HepG2 (cell line): ENCODE results near the gene QRICH2. TPM values are rescaled to one million over a fixed set of nuclear protein-coding genes. Genes with fewer than 3 reads are reported as not detected.
A peak's percentile ranks its signal among the peaks of the same experiment; 100 is the strongest.

Experiments used
- DNMT1 ChIP-seq: sonication (generic); formaldehyde crosslinking; IDR thresholded peaks from 2 replicates; pipeline ENCODE4 v1.5.1; 2020; ENCODE audit warnings: mild to moderate bottlenecking, missing genetic modification reagents
- DR1 ChIP-seq: sonication (generic); formaldehyde crosslinking; IDR thresholded peaks from 2 replicates; pipeline ENCODE4 v1.8.0; 2021; ENCODE audit warnings: mild to moderate bottlenecking, missing genetic modification reagents, inconsistent platforms
- FOSL2 ChIP-seq: sonication (generic); formaldehyde crosslinking; IDR thresholded peaks from 2 replicates; pipeline ENCODE4 v1.4.0; 2020; ENCODE audit warnings: missing genetic modification reagents
- GATAD2A ChIP-seq: IDR thresholded peaks from 2 replicates; pipeline ENCODE4 v1.6.1; 2016
- HOXA7 ChIP-seq: sonication (generic); formaldehyde crosslinking; IDR thresholded peaks from 2 replicates; pipeline ENCODE4 v1.8.1; 2022; ENCODE audit warnings: mild to moderate bottlenecking, missing genetic modification reagents, moderate library complexity
- ISL2 ChIP-seq: sonication (generic); formaldehyde crosslinking; IDR thresholded peaks from 2 replicates; pipeline ENCODE4 v1.5.0; 2020; ENCODE audit warnings: missing genetic modification reagents
- MAFG ChIP-seq: sonication (generic); formaldehyde crosslinking; IDR thresholded peaks from 2 replicates; pipeline ENCODE4 v1.5.1; 2020; ENCODE audit warnings: mild to moderate bottlenecking, missing genetic modification reagents
- MEIS2 ChIP-seq: sonication (generic); formaldehyde crosslinking; IDR thresholded peaks from 2 replicates; pipeline ENCODE4 v1.9.0; 2021; ENCODE audit warnings: mild to moderate bottlenecking, missing genetic modification reagents
- MXD4 ChIP-seq: IDR thresholded peaks from 2 replicates; pipeline ENCODE4 v1.6.1; 2016; ENCODE audit warnings: mild to moderate bottlenecking, missing biosample characterization, missing genetic modification reagents
- RBFOX2 ChIP-seq: fragments of 200-400 bp; formaldehyde crosslinking; IDR thresholded peaks from 2 replicates; pipeline ENCODE4 v1.6.1; 2017; ENCODE audit warnings: low read depth, mild to moderate bottlenecking, low read length
- SIX1 ChIP-seq: sonication (generic); formaldehyde crosslinking; IDR thresholded peaks from 2 replicates; pipeline ENCODE4 v1.4.0; 2020; ENCODE audit warnings: missing genetic modification reagents, borderline replicate concordance
- SOX5 ChIP-seq: IDR thresholded peaks from 2 replicates; pipeline ENCODE4 v1.6.1; 2016; ENCODE audit warnings: borderline replicate concordance
- SP2 ChIP-seq: sonication (generic); formaldehyde crosslinking; IDR thresholded peaks from 2 replicates; pipeline ENCODE4 v1.5.1; 2020; ENCODE audit warnings: mild to moderate bottlenecking, missing genetic modification reagents
- SUZ12 ChIP-seq: fragments of 150-350 bp; IDR thresholded peaks from 2 replicates; pipeline ENCODE4 v1.6.1; 2014; ENCODE audit warnings: low read depth, low read length
- ZBTB7B ChIP-seq: sonication (generic); formaldehyde crosslinking; IDR thresholded peaks from 2 replicates; pipeline ENCODE4 v1.4.0; 2020; ENCODE audit warnings: missing genetic modification reagents
- ZFP36 ChIP-seq: fragments of 150-350 bp; IDR thresholded peaks from 2 replicates; pipeline ENCODE4 v1.6.1; 2018; ENCODE audit warnings: borderline replicate concordance, low read length, low read depth; ENCODE audit not compliant: partially characterized antibody
- ZNF20 ChIP-seq: sonication (generic); formaldehyde crosslinking; IDR thresholded peaks from 2 replicates; pipeline ENCODE4 v1.4.0; 2020; ENCODE audit warnings: mild to moderate bottlenecking, moderate library complexity, missing genetic modification reagents
- ZNF260 ChIP-seq: sonication (generic); formaldehyde crosslinking; IDR thresholded peaks from 2 replicates; pipeline ENCODE4 v1.4.0; 2020; ENCODE audit warnings: missing genetic modification reagents, low read depth, mild to moderate bottlenecking, borderline replicate concordance
- ZNF383 ChIP-seq: sonication (generic); formaldehyde crosslinking; IDR thresholded peaks from 2 replicates; pipeline ENCODE4 v1.4.0; 2020; ENCODE audit warnings: missing genetic modification reagents, mild to moderate bottlenecking, borderline replicate concordance
- ZNF615 ChIP-seq: sonication (generic); formaldehyde crosslinking; IDR thresholded peaks from 2 replicates; pipeline ENCODE4 v1.5.0; 2020; ENCODE audit warnings: mild to moderate bottlenecking, missing genetic modification reagents, borderline replicate concordance
- ZNF720 ChIP-seq: sonication (generic); formaldehyde crosslinking; IDR thresholded peaks from 2 replicates; pipeline ENCODE4 v1.4.0; 2020; ENCODE audit warnings: missing genetic modification reagents
- ZSCAN22 ChIP-seq: sonication (generic); formaldehyde crosslinking; IDR thresholded peaks from 2 replicates; pipeline ENCODE4 v1.4.0; 2020; ENCODE audit warnings: mild to moderate bottlenecking, missing genetic modification reagents
- ZZZ3 ChIP-seq: sonication (generic); formaldehyde crosslinking; IDR thresholded peaks from 2 replicates; pipeline ENCODE4 v1.4.0; 2020; ENCODE audit warnings: missing genetic modification reagents, mild to moderate bottlenecking, borderline replicate concordance
- polyA plus RNA-seq, 8 experiments: library from polyadenylated mRNA; depleted of rRNA in 3 of 8; stranded (reverse) in 7 of 8; unstranded in 1 of 8; fragments of >200 nt; fragmentation: Illumina TruSeq in 4 of 8; extraction: Trizol in 4 of 8; gene quantifications; 2 replicates each; pipeline versions ENCODE4 v1.2.1 to v1.2.3, GENCODE V29; 2011 to 2016; ENCODE audit warnings: low read depth in 4 of 8, missing spikeins in 1 of 8, mixed read lengths in 1 of 8; ENCODE audit not compliant: insufficient read depth in 1 of 8
- total RNA-seq, 5 experiments: library from RNA; depleted of rRNA; stranded (reverse); fragments of >200 nt; fragmentation: Illumina TruSeq; extraction: Trizol; gene quantifications; 2 replicates each; pipeline ENCODE4 v1.2.3, GENCODE V29; 2016; ENCODE audit warnings: low read depth in 1 of 5
- TF ChIP-seq, protein P1 (sequence below): IDR thresholded peaks from 2 replicates; pipeline ENCODE4 v1.4.0; 2020; ENCODE audit warnings: mild to moderate bottlenecking, missing genetic modification reagents
- TF ChIP-seq, protein P2 (sequence below): sonication (generic); formaldehyde crosslinking; IDR thresholded peaks from 2 replicates; pipeline ENCODE4 v1.8.0; 2022; ENCODE audit warnings: missing genetic modification reagents, mild to moderate bottlenecking, borderline replicate concordance
- TF ChIP-seq, protein P3 (sequence below): sonication (generic); formaldehyde crosslinking; IDR thresholded peaks from 2 replicates; pipeline ENCODE4 v1.8.1; 2022; ENCODE audit warnings: mild to moderate bottlenecking, missing genetic modification reagents

The QRICH2 gene
- total and polyA plus RNA-seq, 2 of the 13 experiments (the other 11 are each of a cell fraction or from before 2014, with no cell fraction given) = 3.7 to 5.7 TPM

DNA sequence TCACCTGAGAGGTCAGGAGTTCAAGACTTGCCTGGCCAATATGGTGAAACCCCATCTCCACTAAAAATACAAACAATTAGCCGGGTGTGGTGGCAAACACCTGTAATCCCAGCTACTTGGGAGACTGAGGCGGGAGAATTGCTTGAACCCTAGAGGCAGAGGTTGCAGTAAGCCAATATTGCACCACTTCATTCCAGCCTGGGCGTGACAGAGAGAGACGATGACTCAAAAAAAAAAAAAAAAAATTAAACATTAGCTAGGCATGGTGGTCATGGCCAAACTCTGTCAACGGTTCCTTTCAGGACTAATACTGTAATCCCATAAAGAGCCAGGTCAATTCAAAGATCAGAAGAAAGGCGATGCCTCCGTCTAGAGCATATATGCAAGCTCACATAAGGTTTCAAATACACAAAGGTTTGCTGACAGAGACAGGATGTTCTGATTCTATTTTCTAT, 70.2 kb downstream of the QRICH2 start (continued):
- TF ChIP-seq, protein P1, sequence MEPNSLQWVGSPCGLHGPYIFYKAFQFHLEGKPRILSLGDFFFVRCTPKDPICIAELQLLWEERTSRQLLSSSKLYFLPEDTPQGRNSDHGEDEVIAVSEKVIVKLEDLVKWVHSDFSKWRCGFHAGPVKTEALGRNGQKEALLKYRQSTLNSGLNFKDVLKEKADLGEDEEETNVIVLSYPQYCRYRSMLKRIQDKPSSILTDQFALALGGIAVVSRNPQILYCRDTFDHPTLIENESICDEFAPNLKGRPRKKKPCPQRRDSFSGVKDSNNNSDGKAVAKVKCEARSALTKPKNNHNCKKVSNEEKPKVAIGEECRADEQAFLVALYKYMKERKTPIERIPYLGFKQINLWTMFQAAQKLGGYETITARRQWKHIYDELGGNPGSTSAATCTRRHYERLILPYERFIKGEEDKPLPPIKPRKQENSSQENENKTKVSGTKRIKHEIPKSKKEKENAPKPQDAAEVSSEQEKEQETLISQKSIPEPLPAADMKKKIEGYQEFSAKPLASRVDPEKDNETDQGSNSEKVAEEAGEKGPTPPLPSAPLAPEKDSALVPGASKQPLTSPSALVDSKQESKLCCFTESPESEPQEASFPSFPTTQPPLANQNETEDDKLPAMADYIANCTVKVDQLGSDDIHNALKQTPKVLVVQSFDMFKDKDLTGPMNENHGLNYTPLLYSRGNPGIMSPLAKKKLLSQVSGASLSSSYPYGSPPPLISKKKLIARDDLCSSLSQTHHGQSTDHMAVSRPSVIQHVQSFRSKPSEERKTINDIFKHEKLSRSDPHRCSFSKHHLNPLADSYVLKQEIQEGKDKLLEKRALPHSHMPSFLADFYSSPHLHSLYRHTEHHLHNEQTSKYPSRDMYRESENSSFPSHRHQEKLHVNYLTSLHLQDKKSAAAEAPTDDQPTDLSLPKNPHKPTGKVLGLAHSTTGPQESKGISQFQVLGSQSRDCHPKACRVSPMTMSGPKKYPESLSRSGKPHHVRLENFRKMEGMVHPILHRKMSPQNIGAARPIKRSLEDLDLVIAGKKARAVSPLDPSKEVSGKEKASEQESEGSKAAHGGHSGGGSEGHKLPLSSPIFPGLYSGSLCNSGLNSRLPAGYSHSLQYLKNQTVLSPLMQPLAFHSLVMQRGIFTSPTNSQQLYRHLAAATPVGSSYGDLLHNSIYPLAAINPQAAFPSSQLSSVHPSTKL = peak; percentile 93
- TF ChIP-seq ZNF720 (CRISPR knock-in tag) = no peak
- no peak for TF ChIP-seq ZNF260
- no peak for TF ChIP-seq ZBTB7B (CRISPR knock-in tag)
- no peak for TF ChIP-seq DR1 (CRISPR knock-in tag)
- no peak for TF ChIP-seq ZNF615
- TF ChIP-seq DNMT1 (CRISPR knock-in tag) = no peak
- no peak for TF ChIP-seq SUZ12
- TF ChIP-seq, protein P2, sequence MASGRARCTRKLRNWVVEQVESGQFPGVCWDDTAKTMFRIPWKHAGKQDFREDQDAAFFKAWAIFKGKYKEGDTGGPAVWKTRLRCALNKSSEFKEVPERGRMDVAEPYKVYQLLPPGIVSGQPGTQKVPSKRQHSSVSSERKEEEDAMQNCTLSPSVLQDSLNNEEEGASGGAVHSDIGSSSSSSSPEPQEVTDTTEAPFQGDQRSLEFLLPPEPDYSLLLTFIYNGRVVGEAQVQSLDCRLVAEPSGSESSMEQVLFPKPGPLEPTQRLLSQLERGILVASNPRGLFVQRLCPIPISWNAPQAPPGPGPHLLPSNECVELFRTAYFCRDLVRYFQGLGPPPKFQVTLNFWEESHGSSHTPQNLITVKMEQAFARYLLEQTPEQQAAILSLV (CRISPR knock-in tag) = no peak
- TF ChIP-seq ZFP36 = no peak
- TF ChIP-seq ZNF383 (CRISPR knock-in tag) = no peak
- peak; percentile 61 for TF ChIP-seq ISL2 (CRISPR knock-in tag)
- no peak for TF ChIP-seq MAFG (CRISPR knock-in tag)
- TF ChIP-seq SOX5 (CRISPR knock-in tag) = peak; percentile 67; the same call in 1 of the 2 replicates
- no peak for TF ChIP-seq SP2 (CRISPR knock-in tag)
- TF ChIP-seq ZSCAN22 = no peak
- no peak for TF ChIP-seq RBFOX2
- TF ChIP-seq FOSL2 (CRISPR knock-in tag) = peak; percentile 93
- TF ChIP-seq MXD4 (CRISPR knock-in tag) = peak; percentile 56; the same call in 1 of the 2 replicates
- 0 out of 2 replicates have a peak, but pooled peaks have one; percentile 60 for TF ChIP-seq MEIS2 (CRISPR knock-in tag)
- TF ChIP-seq ZNF20 = no peak
- peak; percentile 82 for TF ChIP-seq GATAD2A (CRISPR knock-in tag)
- TF ChIP-seq ZZZ3 (CRISPR knock-in tag) = no peak
- TF ChIP-seq HOXA7 (CRISPR knock-in tag) = no peak
- TF ChIP-seq SIX1 (CRISPR knock-in tag) = peak; percentile 45; the same call in 1 of the 2 replicates
- TF ChIP-seq, protein P3, sequence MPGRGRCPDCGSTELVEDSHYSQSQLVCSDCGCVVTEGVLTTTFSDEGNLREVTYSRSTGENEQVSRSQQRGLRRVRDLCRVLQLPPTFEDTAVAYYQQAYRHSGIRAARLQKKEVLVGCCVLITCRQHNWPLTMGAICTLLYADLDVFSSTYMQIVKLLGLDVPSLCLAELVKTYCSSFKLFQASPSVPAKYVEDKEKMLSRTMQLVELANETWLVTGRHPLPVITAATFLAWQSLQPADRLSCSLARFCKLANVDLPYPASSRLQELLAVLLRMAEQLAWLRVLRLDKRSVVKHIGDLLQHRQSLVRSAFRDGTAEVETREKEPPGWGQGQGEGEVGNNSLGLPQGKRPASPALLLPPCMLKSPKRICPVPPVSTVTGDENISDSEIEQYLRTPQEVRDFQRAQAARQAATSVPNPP (CRISPR knock-in tag) = no peak
